GM23248 (cell line): Measurements from ENCODE around the gene SMARCD3.

Experiments used
- EZH2 ChIP-seq: fragments of 200-600 bp; sonication (generic); IDR thresholded peaks from 2 replicates; pipeline ENCODE4 v1.6.1; 2018; ENCODE audit warnings: antibody characterized with exemption, mild to moderate bottlenecking; ENCODE audit not compliant: insufficient read depth, poor library complexity, severe bottlenecking
- EZH2phosphoT487 ChIP-seq: fragments of 200-600 bp; sonication (generic); IDR thresholded peaks from 2 replicates; pipeline ENCODE4 v1.6.1; 2018; ENCODE audit warnings: antibody characterized with exemption, moderate library complexity, mild to moderate bottlenecking, low read depth; ENCODE audit not compliant: insufficient read depth

- TF ChIP-seq EZH2 = no peak
- no peak for TF ChIP-seq EZH2phosphoT487
These were observed 24.8 kb downstream of the SMARCD3 start for GRCh38 chr7:151223728-151224127.
